Measurements from ENCODE around the gene RNF5.

The RNF5 gene

GRCh38 chr6:32166411-32167061, 11.7 kb upstream of the RNF5 start:
- H3K9ac ChIP-seq (ENCODE audit: low read length): peak overlapping the region; percentile 56; the same call in 1 of the 2 replicates
- no peaks in the 10 kb centered on the region for H3K79me2 ChIP-seq (ENCODE audit: insufficient read depth, low read length)
- no peak overlapping the region for H2AFZ ChIP-seq (ENCODE audit: low read length)
- peak overlapping the region; percentile 50 for H3K27ac ChIP-seq (ENCODE audit: low read depth, low read length, poor library complexity, severe bottlenecking)
- H3K9me3 ChIP-seq (ENCODE audit: low read length): no peaks in the 10 kb centered on the region
- no peaks in the 10 kb centered on the region for H3K9me2 ChIP-seq (ENCODE audit: low read depth, low read length)
- peak overlapping the region; percentile 48 for H3K4me3 ChIP-seq (ENCODE audit: low read depth, low read length, poor library complexity, severe bottlenecking)
- no peaks in the 10 kb centered on the region for H3F3A ChIP-seq (ENCODE audit: insufficient read depth, low read length)
- peak overlapping the region; percentile 69 for H3K4me2 ChIP-seq (ENCODE audit: low read length)
- peaks cover 37% of the 10 kb centered on the region; the same call in 1 of the 2 replicates for H3K36me3 ChIP-seq (ENCODE audit: insufficient read depth, low read length)
- peaks cover 23% of the 10 kb centered on the region for H3K4me1 ChIP-seq (ENCODE audit: insufficient read depth, low read length, severe bottlenecking)
- no peak for TF ChIP-seq EZH2 (IDR thresholded peaks at IDR 0.05; ENCODE audit: borderline replicate concordance, low read length)
- TF ChIP-seq, protein P1, sequence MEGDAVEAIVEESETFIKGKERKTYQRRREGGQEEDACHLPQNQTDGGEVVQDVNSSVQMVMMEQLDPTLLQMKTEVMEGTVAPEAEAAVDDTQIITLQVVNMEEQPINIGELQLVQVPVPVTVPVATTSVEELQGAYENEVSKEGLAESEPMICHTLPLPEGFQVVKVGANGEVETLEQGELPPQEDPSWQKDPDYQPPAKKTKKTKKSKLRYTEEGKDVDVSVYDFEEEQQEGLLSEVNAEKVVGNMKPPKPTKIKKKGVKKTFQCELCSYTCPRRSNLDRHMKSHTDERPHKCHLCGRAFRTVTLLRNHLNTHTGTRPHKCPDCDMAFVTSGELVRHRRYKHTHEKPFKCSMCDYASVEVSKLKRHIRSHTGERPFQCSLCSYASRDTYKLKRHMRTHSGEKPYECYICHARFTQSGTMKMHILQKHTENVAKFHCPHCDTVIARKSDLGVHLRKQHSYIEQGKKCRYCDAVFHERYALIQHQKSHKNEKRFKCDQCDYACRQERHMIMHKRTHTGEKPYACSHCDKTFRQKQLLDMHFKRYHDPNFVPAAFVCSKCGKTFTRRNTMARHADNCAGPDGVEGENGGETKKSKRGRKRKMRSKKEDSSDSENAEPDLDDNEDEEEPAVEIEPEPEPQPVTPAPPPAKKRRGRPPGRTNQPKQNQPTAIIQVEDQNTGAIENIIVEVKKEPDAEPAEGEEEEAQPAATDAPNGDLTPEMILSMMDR (IDR thresholded peaks at IDR 0.05; ENCODE audit: low read length): peak; percentile 78
- no peaks in the 10 kb centered on the region for H4K20me1 ChIP-seq (ENCODE audit: insufficient read depth, low read length)
- H3K27me3 ChIP-seq (ENCODE audit: insufficient read depth, low read length): no peaks in the 10 kb centered on the region

DNA sequence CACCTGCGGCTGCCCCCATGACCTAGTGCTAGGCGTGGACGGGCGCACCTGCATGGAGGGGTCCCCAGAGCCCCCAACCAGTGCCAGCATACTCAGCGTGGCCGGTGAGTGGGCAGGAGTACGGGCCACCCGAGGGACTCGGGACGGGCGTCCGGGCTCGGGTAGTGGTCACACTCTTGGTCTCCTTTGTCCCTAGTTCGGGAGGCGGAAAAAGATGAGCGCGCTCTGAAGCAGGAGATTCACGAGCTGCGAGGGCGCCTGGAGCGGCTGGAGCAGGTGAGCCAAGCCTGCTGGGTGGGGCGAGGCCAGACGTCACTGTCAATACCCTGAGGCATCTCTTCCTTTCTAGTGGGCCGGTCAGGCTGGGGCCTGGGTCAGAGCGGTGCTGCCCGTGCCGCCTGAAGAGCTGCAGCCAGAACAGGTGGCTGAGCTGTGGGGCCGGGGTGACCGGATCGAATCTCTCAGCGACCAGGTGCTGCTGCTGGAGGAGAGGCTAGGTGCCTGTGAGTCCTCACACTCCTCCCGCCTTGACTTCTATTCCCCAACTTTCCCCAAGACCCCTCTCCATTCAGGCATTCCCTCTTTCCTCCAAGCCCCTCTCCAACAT, 10.9 kb upstream of the RNF5 start:
- H3K4me1 ChIP-seq (ENCODE audit: insufficient read depth, low read length, severe bottlenecking): peaks cover 23% of the 10 kb centered on the region
- H3K9me2 ChIP-seq (ENCODE audit: low read depth, low read length): no peaks in the 10 kb centered on the region
- H3K4me2 ChIP-seq (ENCODE audit: low read length): peak overlapping the region; percentile 69; the same call in 1 of the 2 replicates
- no peaks in the 10 kb centered on the region for H4K20me1 ChIP-seq (ENCODE audit: insufficient read depth, low read length)
- H3K9ac ChIP-seq (ENCODE audit: low read length): no peak overlapping the region
- H2AFZ ChIP-seq (ENCODE audit: low read length): no peak overlapping the region
- no peak overlapping the region for H3K27ac ChIP-seq (ENCODE audit: low read depth, low read length, poor library complexity, severe bottlenecking)
- H3K36me3 ChIP-seq (ENCODE audit: insufficient read depth, low read length): peaks cover 37% of the 10 kb centered on the region; the same call in 1 of the 2 replicates
- H3K4me3 ChIP-seq (ENCODE audit: low read depth, low read length, poor library complexity, severe bottlenecking): no peak overlapping the region
- H3K9me3 ChIP-seq (ENCODE audit: low read length): no peaks in the 10 kb centered on the region
- TF ChIP-seq, protein P1 (IDR thresholded peaks at IDR 0.05; ENCODE audit: low read length): no peak
- no peaks in the 10 kb centered on the region for H3K27me3 ChIP-seq (ENCODE audit: insufficient read depth, low read length)
- H3F3A ChIP-seq (ENCODE audit: insufficient read depth, low read length): no peaks in the 10 kb centered on the region
- H3K79me2 ChIP-seq (ENCODE audit: insufficient read depth, low read length): no peaks in the 10 kb centered on the region

- Histone ChIP-seq H3K4me2 (ENCODE audit: low read length) (no peak overlapping the region), H3F3A (ENCODE audit: insufficient read depth, low read length) (no peaks in the 10 kb centered on the region), H3K27me3 (ENCODE audit: insufficient read depth, low read length) (no peaks in the 10 kb centered on the region), H3K9me2 (ENCODE audit: low read depth, low read length) (no peaks in the 10 kb centered on the region), H3K4me1 (ENCODE audit: insufficient read depth, low read length, severe bottlenecking) (peaks cover 26% of the 10 kb centered on the region), H3K4me3 (ENCODE audit: low read depth, low read length, poor library complexity, severe bottlenecking) (no peak overlapping the region), H3K9ac (ENCODE audit: low read length) (peak overlapping the region; percentile 1; the same call in 1 of the 2 replicates), H3K79me2 (ENCODE audit: insufficient read depth, low read length) (no peaks in the 10 kb centered on the region), H3K27ac (ENCODE audit: low read depth, low read length, poor library complexity, severe bottlenecking) (peak overlapping the region; percentile 56), H3K9me3 (ENCODE audit: low read length) (no peaks in the 10 kb centered on the region), H2AFZ (ENCODE audit: low read length) (no peak overlapping the region), H4K20me1 (ENCODE audit: insufficient read depth, low read length) (no peaks in the 10 kb centered on the region), H3K36me3 (ENCODE audit: insufficient read depth, low read length) (peaks cover 37% of the 10 kb centered on the region; the same call in 1 of the 2 replicates)
- TF ChIP-seq, protein P1 (IDR thresholded peaks at IDR 0.05; ENCODE audit: low read length): no peak
- TF ChIP-seq EZH2 (IDR thresholded peaks at IDR 0.05; ENCODE audit: borderline replicate concordance, low read length): no peak
These were observed 10.4 kb upstream of the RNF5 start for GRCh38 chr6:32167761-32168262.
